HG02884 (cell line): ENCODE results near the gene CYSLTR2.
"Not testable (repeated sequence)": the region's sequence is repeated elsewhere in the genome, so short reads cannot be mapped to it uniquely, and the experiment has no call there.

Source experiments
- ATAC-seq: cut with Tn5 transposase; IDR thresholded peaks from one replicate; pipeline ENCODE4 v1.9.1; 2021; ENCODE audit warnings: mild to moderate bottlenecking, moderate library complexity; ENCODE audit not compliant: unreplicated experiment

The CYSLTR2 gene

GRCh38 chr13:48686636-48687210 lies 33.0 kb downstream of the CYSLTR2 start:
- ATAC-seq: no peak

- ATAC-seq: no peak
Observed at GRCh38 chr13:48687249-48687648, 33.5 kb downstream of the CYSLTR2 start.

- ATAC-seq: no peak
Observed at GRCh38 chr13:48693998-48694397, 40.3 kb downstream of the CYSLTR2 start.

GRCh38 chr13:48695776-48696175 lies 42.0 kb downstream of the CYSLTR2 start:
- ATAC-seq: no peak

GRCh38 chr13:48696676-48697075 lies 42.9 kb downstream of the CYSLTR2 start:
- not testable (repeated sequence) for ATAC-seq

GRCh38 chr13:48707405-48707804 lies 53.7 kb downstream of the CYSLTR2 start:
- no peak for ATAC-seq

GRCh38 chr13:48708764-48709163 lies 55.0 kb downstream of the CYSLTR2 start:
- ATAC-seq: no peak

- no peak for ATAC-seq
Observed at GRCh38 chr13:48709213-48709612, 55.5 kb downstream of the CYSLTR2 start.

- no peak for ATAC-seq
Observed at GRCh38 chr13:48710160-48710559, 56.4 kb downstream of the CYSLTR2 start.

GRCh38 chr13:48712141-48712540 lies 58.4 kb downstream of the CYSLTR2 start:
- ATAC-seq: no peak

GRCh38 chr13:48715977-48716376 lies 62.2 kb downstream of the CYSLTR2 start:
- ATAC-seq: no peak

GRCh38 chr13:48720621-48721020 lies 66.9 kb downstream of the CYSLTR2 start:
- no peak for ATAC-seq

- ATAC-seq: no peak
Observed at GRCh38 chr13:48723168-48723567, 69.4 kb downstream of the CYSLTR2 start.

- ATAC-seq: no peak
Observed at GRCh38 chr13:48725271-48725670, 71.5 kb downstream of the CYSLTR2 start.

GRCh38 chr13:48726711-48727110 lies 73.0 kb downstream of the CYSLTR2 start:
- ATAC-seq: no peak

- ATAC-seq: no peak
Observed at GRCh38 chr13:48727241-48728011, 73.7 kb downstream of the CYSLTR2 start.

GRCh38 chr13:48728226-48728625 lies 74.5 kb downstream of the CYSLTR2 start:
- ATAC-seq: no peak

- no peak for ATAC-seq
Observed at GRCh38 chr13:48728876-48729275, 75.1 kb downstream of the CYSLTR2 start.

GRCh38 chr13:48729856-48730255 lies 76.1 kb downstream of the CYSLTR2 start:
- no peak for ATAC-seq

- no peak for ATAC-seq
Observed at GRCh38 chr13:48731001-48731658, 77.4 kb downstream of the CYSLTR2 start.

GRCh38 chr13:48731957-48732569 lies 78.3 kb downstream of the CYSLTR2 start:
- ATAC-seq: peak; percentile 60
